ENCODE data around the gene KRTAP1-1. TPM values are rescaled to one million over a fixed set of nuclear protein-coding genes. Genes with fewer than 3 reads are reported as not detected.
"Not testable (repeated sequence)": the region's sequence is repeated elsewhere in the genome, so short reads cannot be mapped to it uniquely, and the experiment has no call there.

The KRTAP1-1 gene
- total RNA-seq (not detected), polyA plus RNA-seq (not detected), total RNA-seq (0 reads per million in 6 experiments)

GRCh38 chr17:41040783-41041571 is at the start of gene KRTAP1-1:
TSS of gene KRTAP1-1 (minus strand) at chr17:41041450. CDS start at chr17:41041397, 53 bp downstream.
- H3K4me1 Mint-ChIP-seq, H3K36me3 Mint-ChIP-seq, DNase-seq, H3K27ac Mint-ChIP-seq, POLR2A ChIA-PET, ATAC-seq, H3K4me3 Mint-ChIP-seq: not testable (repeated sequence)
- Mint-ChIP-seq H3K9me3 (peaks cover 2 to 24% (median 7%) of the 10 kb centered on the region in 9 donors), H3K27me3 (peaks cover 0 to 17% (median 4%) of the 10 kb centered on the region in 5 donors)

- H3K27ac Mint-ChIP-seq, H3K9me3 Mint-ChIP-seq, H3K27me3 Mint-ChIP-seq, H3K4me1 Mint-ChIP-seq, DNase-seq, H3K4me3 Mint-ChIP-seq, H3K36me3 Mint-ChIP-seq, ATAC-seq, POLR2A ChIA-PET: not testable (repeated sequence)
Measured at GRCh38 chr17:41088760-41089352, 47.6 kb upstream of the KRTAP1-1 start.

- ATAC-seq, H3K4me3 Mint-ChIP-seq, H3K36me3 Mint-ChIP-seq, POLR2A ChIA-PET, H3K27me3 Mint-ChIP-seq, H3K9me3 Mint-ChIP-seq, H3K4me1 Mint-ChIP-seq, H3K27ac Mint-ChIP-seq, DNase-seq: not testable (repeated sequence)
Measured at GRCh38 chr17:41084100-41084856, 43.0 kb upstream of the KRTAP1-1 start, which contains the start of gene KRTAP4-7. TSS of gene KRTAP4-7 (plus strand) at chr17:41084150. CDS start at chr17:41084207, 57 bp downstream.

GRCh38 chr17:41083427-41083826 is 42.2 kb upstream of the KRTAP1-1 start:
- not testable (repeated sequence) for H3K36me3 Mint-ChIP-seq, H3K27ac Mint-ChIP-seq, H3K9me3 Mint-ChIP-seq, ATAC-seq, H3K4me1 Mint-ChIP-seq, H3K4me3 Mint-ChIP-seq, DNase-seq, H3K27me3 Mint-ChIP-seq
- POLR2A ChIA-PET = interaction anchor here (0.6 kb wide), 1 partner anchor 405 kb away, joined by 5 read pairs; no protein-coding TSS in a partner anchor

GRCh38 chr17:41082626-41083025 is 41.4 kb upstream of the KRTAP1-1 start:
- H3K9me3 Mint-ChIP-seq = no peaks in the 10 kb centered on the region
- H3K4me3 Mint-ChIP-seq = no peak overlapping the region
- DNase-seq (no peak), ATAC-seq (no peak)
- POLR2A ChIA-PET = interaction anchor here (0.6 kb wide), 1 partner anchor 404 kb away, joined by 5 read pairs; no protein-coding TSS in a partner anchor
- H3K27me3 Mint-ChIP-seq = peaks cover 0 to 10% (median 6%) of the 10 kb centered on the region in 5 donors
- no peaks in the 10 kb centered on the region for H3K36me3 Mint-ChIP-seq
- no peak overlapping the region for H3K27ac Mint-ChIP-seq
- no peaks in the 10 kb centered on the region for H3K4me1 Mint-ChIP-seq

GRCh38 chr17:41076788-41077187 is 35.5 kb upstream of the KRTAP1-1 start:
- DNase-seq = no peak
- no peak overlapping the region for H3K4me3 Mint-ChIP-seq
- no peak for ATAC-seq
- peaks cover 0 to 2% (median 0%) of the 10 kb centered on the region in 4 donors for H3K4me1 Mint-ChIP-seq
- no peaks in the 10 kb centered on the region for H3K9me3 Mint-ChIP-seq
- H3K36me3 Mint-ChIP-seq = no peaks in the 10 kb centered on the region
- peaks cover 4 to 22% (median 15%) of the 10 kb centered on the region in 5 donors for H3K27me3 Mint-ChIP-seq
- POLR2A ChIA-PET = no interaction called here
- H3K27ac Mint-ChIP-seq = no peak overlapping the region

- ATAC-seq (no peak), DNase-seq (no peak)
- H3K4me3 Mint-ChIP-seq = no peak overlapping the region
- H3K9me3 Mint-ChIP-seq = no peaks in the 10 kb centered on the region
- H3K27me3 Mint-ChIP-seq = peaks cover 4 to 22% (median 12%) of the 10 kb centered on the region in 5 donors
- POLR2A ChIA-PET = no interaction called here
- H3K36me3 Mint-ChIP-seq = no peaks in the 10 kb centered on the region
- no peak overlapping the region for H3K27ac Mint-ChIP-seq
- peaks cover 0 to 6% (median 2%) of the 10 kb centered on the region in 4 donors for H3K4me1 Mint-ChIP-seq
Measured at GRCh38 chr17:41073676-41074075, 32.4 kb upstream of the KRTAP1-1 start.

GRCh38 chr17:41071606-41072360 is 30.5 kb upstream of the KRTAP1-1 start:
- peaks cover 0 to 6% (median 2%) of the 10 kb centered on the region in 4 donors for H3K4me1 Mint-ChIP-seq
- no peak overlapping the region for H3K4me3 Mint-ChIP-seq
- no peaks in the 10 kb centered on the region for H3K9me3 Mint-ChIP-seq
- no peak overlapping the region for H3K27ac Mint-ChIP-seq
- no peak for DNase-seq
- peaks cover 4 to 19% (median 11%) of the 10 kb centered on the region in 5 donors for H3K27me3 Mint-ChIP-seq
- no peak for ATAC-seq
- H3K36me3 Mint-ChIP-seq = no peaks in the 10 kb centered on the region
- POLR2A ChIA-PET = no interaction called here

- no peak for ATAC-seq
Measured at GRCh38 chr17:41069031-41069430, 27.8 kb upstream of the KRTAP1-1 start.

GRCh38 chr17:41067281-41067680 is 26.0 kb upstream of the KRTAP1-1 start:
- ATAC-seq (no peak), DNase-seq (no peak)
- Mint-ChIP-seq H3K36me3 (no peaks in the 10 kb centered on the region), H3K27ac (no peak overlapping the region), H3K4me3 (no peak overlapping the region), H3K9me3 (no peaks in the 10 kb centered on the region), H3K27me3 (peaks cover 0 to 7% (median 2%) of the 10 kb centered on the region in 5 donors), H3K4me1 (peaks cover 0 to 6% (median 1%) of the 10 kb centered on the region in 4 donors)
- POLR2A ChIA-PET = no interaction called here

More at GRCh38 chr17:41069031-41069430, 27.8 kb upstream of the KRTAP1-1 start:
- POLR2A ChIA-PET = no interaction called here
- DNase-seq = no peak
- no peaks in the 10 kb centered on the region for H3K36me3 Mint-ChIP-seq
- H3K4me1 Mint-ChIP-seq = peaks cover 0 to 6% (median 1%) of the 10 kb centered on the region in 4 donors
- H3K4me3 Mint-ChIP-seq = no peak overlapping the region
- peaks cover 0 to 2% (median 0%) of the 10 kb centered on the region in 5 donors for H3K27me3 Mint-ChIP-seq
- H3K9me3 Mint-ChIP-seq = no peaks in the 10 kb centered on the region
- H3K27ac Mint-ChIP-seq = no peak overlapping the region

GRCh38 chr17:41065829-41066624 is 24.8 kb upstream of the KRTAP1-1 start, which contains the start of gene KRTAP2-4:
TSS of gene KRTAP2-4 (minus strand) at chr17:41065879. CDS start at chr17:41065845, 34 bp downstream.
- H3K27me3 Mint-ChIP-seq = peaks cover under 1 to 13% (median 5%) of the 10 kb centered on the region in 5 donors
- DNase-seq (no peak), ATAC-seq (no peak)
- peaks cover 0 to 6% (median 1%) of the 10 kb centered on the region in 4 donors for H3K4me1 Mint-ChIP-seq
- H3K36me3 Mint-ChIP-seq = no peaks in the 10 kb centered on the region
- H3K4me3 Mint-ChIP-seq = no peak within 1 kb of the TSS
- H3K9me3 Mint-ChIP-seq = no peaks in the 10 kb centered on the region
- POLR2A ChIA-PET = no interaction called here
- H3K27ac Mint-ChIP-seq = no peak within 1 kb of the TSS
